ENCODE data around the gene STMN3.

- TF ChIP-seq SIN3A (IDR thresholded peaks at IDR 0.05; ENCODE audit: borderline replicate concordance, insufficient read depth, low read length) = no peak
- TF ChIP-seq TAF1 (IDR thresholded peaks at IDR 0.05; ENCODE audit: borderline replicate concordance, insufficient read depth, low read length) = no peak
These were observed 35.2 kb upstream of the STMN3 start for GRCh38 chr20:63688228-63689045.

Measured in PFSK-1 (cell line).